GM21367 (cell line): ENCODE results near the gene NUP93.
A peak's percentile ranks its signal among the peaks of the same experiment; 100 is the strongest.
"Not testable (repeated sequence)": the region's sequence is repeated elsewhere in the genome, so short reads cannot be mapped to it uniquely, and the experiment has no call there.

Experiments used
- ATAC-seq: cut with Tn5 transposase; IDR thresholded peaks from one replicate; pipeline ENCODE4 v1.9.1; 2021; ENCODE audit not compliant: unreplicated experiment

NUP93 gene

DNA sequence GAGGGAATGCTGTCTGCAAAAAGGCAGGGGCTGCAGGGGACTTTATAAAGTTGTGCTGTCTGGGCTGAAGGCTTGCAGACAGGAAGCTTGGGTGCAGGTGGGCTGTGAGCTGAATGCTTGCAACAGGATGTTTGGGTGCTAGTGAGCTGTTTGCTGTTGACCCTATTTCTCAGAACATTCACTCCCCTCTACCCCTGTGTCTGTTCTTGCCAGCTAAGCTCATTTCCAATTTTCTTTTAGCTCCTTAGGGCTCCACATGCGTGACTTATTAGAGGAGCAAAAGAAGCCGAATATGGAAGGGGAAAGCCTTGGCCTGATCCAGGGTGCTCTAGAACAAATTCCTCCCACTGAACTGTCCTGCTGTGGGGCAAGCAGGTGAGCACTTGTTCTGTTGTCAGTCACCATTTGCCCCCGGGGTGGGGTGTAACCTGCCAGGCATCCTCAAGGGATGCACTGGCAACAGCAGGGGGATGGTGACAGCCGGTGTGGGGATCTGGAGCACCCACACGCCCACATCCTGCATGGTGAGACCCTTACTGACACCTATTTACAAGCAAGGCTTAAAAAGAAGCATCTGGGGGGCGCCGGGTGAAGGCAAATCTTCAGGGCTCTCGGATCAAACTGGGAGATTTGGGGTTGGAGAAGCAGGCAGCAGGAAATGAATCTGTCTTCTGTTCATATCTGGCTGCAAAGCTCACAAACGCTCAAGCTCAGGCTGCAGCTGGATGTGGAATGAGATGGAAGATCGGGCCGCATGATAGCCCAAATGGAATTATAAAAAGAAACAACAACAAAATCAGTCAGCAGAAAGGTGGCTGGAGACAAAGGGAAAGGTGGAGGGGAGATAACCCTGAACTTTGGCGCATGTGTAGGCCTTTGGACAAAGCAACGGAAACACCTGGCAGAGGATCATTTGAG is 21.1 kb upstream of the NUP93 start:
- ATAC-seq, result no peak

DNA sequence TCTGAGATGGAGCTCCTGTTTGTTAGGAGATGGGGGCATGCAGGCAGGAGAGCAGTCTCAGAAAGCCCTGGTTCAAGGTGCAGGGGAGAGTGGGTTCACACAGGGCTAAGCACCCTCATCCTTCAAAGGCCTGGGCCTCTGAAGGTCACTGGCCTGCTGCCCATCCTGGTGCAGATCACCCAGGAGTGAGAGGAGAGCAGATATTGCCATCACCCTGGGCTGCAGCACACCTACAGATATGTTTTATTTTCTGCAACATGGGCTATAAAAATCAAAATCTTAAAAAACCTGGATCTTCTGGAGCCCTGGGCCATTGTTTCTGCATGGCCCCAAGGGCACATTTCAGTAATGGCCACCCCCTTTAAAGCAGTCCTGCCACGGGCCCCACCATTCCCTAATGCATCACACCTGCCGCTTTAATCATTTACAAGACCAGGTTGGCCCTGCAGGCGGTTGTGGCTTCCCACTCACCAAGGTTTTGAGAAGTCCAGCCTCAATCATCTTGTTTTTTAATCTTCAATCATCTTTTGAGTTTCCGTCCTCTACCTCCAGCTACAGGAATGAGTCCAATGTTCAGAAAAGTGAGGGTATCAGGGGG is 20.4 kb upstream of the NUP93 start:
- no peak for ATAC-seq

DNA sequence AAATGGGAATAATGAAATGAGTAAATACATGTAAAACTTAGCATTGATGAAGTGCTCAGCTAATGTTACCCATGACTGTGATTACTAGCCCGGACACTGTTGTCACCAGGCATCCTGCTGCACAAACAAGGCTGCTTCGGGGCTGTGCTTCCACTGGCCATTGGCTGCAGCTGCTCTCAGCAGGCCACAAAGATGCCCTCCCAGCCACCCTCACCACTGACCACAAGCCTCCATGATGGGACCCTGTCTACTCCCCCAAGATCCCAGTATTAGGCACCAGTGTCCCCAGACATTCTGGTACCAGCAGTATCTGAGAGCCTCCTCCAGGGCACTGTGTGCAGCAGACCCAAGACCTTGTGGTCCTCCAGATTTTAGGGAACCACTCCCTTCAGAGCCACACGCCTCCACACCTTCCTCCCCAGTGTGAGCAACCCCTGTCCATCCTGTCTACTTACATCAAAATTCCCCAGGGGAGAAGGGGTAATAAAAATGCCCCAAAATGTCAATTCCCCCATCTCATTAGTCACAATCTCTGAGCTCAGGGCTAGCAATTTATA is 19.7 kb upstream of the NUP93 start:
- ATAC-seq, result no peak

DNA sequence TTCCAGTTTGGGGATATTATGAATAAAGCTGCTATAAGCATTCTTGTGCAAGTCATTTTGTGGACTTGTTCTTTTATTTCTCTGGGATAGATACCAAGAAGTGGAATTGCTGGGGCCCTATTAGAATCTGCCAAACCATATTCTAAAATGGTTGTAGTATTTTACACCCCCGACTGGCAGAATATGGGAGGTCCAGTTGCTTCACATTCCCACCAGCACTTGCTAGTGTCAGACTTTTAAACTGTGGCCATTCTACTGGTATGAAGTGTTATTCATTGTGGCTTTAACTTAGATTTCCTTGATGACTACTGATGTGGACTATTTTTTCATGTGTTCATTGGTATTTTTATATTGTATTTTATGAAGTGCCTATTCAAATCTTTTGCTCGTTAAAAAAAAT is 18.1 kb upstream of the NUP93 start:
- ATAC-seq, result no peak

DNA sequence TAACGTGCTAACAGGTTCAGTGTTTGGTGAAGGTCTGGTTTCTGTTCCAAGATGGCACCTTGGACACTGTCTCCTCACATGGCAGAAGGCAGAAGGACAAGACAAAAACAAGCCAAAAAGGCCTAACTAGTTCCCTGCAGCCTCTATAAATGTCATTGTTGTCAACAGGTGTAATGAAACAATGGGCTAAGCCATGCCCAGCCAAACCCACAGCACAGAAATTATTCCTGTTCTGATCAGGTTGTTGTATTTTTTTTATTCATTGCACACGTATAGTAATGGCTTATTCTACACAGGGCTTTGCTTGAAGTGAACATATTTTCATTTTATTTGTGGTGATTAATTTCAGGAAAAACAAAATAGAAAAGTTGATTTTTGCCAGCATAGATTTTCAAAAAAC is 16.1 kb upstream of the NUP93 start:
- no peak for ATAC-seq

DNA sequence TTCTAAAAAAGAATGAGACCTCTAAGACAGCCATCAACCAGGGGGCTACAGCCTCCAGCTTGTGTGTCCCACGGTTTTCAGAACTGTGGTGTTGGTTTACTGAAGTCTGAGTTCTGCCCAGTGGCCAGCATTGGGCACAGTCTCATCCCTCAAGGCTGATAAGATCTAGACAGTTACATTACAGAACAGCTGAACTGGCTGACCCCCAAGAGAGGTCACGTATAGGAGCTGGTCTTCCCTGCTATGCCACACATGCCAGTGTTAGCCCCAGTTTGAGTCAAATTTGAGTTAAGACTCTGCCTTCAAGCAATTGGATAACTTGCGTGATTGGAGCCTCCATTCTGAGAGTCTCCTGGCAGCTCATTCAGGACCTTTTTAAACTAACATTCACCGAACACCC is 14.8 kb upstream of the NUP93 start:
- ATAC-seq, result no peak

DNA sequence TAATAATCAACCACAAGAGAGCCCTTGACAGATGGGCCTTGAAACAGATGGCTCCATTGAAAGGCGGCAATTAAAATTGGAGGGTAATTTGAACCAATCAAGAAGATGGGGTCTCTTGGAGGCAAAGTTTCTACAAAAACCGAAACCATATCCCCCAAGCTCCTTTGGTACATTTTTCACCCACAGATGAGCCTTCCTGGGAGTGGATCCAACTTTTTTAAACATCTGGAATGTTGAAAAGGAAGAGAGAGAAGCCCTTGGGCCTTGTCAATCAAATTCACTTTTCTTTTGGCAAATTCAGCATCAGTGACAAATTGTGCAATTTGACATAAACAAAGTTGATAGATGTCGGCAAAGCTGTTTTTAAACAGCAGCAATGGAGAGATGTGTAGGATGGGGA is 13.2 kb upstream of the NUP93 start:
- no peak for ATAC-seq

DNA sequence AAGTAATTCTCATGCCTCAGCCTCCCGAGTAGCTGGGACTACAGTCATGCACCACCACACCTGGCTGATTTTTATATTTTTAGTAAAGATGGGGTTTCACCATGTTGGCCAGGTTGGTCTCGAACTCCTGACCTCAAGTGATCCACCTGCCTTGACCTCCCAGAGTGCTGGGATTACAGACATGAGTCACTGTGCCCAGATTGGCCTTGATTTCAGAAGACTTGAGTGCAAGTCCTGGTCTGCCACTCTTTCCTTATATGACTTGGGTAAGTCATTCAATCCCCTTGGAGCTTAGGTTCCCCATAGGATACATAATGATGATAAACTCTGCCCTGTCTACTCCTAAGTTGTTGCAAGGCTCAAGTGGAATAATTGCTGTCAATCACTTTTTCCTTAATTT is 12.4 kb upstream of the NUP93 start:
- not testable (repeated sequence) for ATAC-seq

DNA sequence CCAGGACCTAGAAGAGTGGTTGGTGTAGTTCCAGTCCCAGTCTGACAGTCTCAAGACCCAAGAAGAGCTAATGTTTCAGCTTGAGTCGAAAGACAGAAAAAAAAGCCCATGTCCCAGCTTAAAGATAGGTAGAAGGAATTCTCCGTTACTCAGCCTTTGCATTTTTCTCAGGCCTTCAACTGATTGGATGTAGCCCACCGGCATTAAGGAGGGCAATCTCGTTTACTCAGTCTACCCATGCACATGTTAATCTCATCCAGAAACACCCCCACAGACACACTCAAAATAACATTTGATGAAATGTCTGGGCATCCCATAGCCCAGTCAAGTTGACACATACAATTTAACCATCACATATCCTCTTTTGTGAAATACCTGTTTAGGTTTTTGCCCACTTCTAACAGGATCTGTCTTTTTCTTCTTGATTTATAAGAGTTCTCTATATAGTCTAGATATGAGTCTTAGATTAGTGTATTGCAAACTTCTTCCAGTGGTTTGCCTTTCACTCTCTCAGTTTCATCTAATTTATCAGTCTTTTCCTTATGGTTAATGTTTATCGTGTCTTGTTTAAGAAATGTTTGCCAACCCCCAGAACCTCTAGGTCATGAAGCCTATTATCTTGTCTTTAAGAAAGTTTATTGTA is 7.6 kb upstream of the NUP93 start:
- ATAC-seq, result no peak

DNA sequence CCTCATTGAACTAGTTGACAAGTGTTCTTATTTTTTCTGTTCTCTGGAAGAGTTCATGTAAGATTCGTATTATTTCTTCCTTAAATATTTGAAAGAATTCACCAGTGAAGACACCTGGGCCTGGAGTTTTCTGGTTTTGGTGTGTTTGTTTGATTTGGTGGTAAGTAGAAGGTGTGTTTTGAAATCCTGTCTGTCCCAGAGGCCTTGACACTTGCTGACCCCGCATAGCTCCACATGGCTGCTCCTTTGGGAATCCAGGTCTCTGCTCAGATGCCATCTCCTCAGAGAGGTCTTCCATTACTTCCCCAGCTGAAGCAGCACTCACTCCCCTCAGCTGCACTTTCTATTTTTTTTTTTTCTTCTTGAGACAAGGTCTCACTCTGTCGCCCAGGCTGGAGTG is 5.7 kb upstream of the NUP93 start:
- no peak for ATAC-seq

DNA sequence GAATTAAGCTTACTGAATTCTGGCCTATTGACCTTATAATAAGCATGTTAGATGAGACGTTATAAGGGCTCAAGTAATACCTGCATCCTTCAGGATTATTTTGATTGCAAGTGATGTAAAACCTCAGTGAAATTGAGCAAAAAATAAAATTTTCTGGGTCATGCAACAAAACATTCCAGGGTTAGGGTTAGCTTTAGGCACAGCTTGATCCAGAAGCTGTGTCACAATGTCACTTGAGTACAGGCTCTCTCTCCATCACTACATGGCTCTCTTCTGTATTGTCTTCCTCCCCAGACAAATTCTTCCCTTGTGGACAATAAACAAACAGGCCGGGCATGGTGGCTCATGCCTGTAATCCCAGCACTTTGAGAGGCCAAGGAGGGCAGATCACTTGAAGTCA is 3.6 kb upstream of the NUP93 start:
- ATAC-seq, result no peak

DNA sequence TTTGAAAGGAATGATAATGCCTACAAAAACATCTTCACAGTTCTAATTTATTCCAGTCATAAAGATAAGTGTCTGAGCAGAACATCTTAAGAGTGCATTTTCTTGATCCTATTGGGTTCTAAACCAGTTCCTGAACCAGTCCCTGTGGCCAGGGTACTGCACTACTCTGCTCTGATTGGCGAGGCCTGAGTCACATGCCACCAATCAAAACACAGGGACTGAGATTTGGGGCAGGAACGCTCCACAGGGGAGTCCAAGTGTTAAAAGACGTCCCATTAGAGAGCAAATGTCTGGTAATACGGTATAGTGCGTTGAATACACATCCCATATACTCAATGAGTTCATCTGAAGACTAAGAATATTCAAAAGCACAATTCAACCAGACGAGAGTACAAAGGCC is 3.0 kb upstream of the NUP93 start:
- ATAC-seq, result no peak

DNA sequence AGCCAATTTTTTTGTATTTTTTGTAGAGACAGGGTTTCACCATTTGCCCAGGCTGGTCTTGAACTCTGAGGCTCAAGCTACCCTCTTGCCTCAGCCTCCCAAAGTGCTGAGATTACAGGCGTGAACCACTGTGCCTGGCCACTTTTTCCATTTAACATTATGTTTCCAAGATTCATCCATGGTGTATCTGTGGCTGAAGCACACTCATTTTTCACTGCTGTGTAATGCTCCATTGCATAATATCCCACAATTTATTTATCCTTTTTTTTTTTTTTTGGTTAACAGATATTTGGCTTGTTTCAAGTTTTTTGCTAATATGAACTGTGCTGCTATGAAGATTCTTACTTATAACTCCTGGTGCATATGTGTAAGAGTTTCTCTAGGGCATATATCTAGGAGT is 1.9 kb upstream of the NUP93 start:
- no peak for ATAC-seq

DNA sequence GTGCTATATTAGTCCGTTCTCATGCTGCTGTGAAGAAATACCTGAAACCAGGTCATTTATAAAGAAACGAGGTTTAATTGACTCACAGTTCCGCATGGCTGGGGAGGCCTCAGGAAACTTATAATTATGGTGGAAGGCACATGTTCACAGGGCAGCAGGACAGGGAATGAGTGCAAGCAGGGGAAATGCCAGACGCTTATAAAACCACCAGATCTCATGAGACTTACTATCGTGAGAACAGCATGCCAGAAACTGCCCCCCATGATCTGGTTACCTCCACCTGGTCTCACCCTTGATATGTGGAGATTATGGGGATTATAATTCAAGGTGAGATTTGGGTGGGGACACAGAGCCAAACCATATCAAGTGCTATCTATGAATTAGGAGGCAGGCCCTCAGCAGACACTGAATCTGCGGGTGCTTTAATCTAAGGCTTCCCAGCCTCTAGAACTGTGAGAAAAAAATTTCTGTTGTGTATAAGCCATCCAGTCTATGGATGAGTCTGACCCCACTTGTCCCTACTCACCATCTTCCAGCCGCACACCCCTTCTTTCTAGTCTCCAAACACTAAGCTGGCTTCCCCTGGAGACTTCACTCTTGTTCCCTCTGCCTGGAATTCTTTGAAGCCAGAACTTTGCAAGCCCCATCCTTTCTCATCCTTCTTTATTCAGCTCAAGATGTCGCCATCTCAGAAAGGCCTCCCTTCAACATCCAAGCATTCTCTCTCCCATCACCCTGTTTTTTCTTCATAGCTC is 772 bp upstream of the NUP93 start:
- ATAC-seq, result no peak

DNA sequence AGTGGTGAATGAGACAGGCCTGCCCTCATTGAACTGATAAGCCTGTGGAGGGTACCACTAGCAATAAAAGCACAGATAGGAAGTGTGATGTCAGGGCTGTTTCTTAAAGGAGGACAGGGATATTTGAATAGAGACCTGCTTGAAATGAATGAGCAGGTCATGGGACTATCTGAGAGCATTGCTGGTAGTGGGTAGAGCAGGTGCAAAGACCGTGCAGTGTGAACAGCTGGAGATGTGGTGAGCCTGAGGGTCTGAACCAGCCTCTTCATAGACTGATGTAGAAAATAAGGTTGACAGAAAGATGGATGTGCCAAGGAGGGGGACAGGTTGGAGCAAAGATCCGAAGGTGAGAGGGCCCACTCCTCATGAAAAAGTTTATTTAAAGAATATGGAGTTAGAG is 2.4 kb downstream of the NUP93 start:
- ATAC-seq, result peak; percentile 34

DNA sequence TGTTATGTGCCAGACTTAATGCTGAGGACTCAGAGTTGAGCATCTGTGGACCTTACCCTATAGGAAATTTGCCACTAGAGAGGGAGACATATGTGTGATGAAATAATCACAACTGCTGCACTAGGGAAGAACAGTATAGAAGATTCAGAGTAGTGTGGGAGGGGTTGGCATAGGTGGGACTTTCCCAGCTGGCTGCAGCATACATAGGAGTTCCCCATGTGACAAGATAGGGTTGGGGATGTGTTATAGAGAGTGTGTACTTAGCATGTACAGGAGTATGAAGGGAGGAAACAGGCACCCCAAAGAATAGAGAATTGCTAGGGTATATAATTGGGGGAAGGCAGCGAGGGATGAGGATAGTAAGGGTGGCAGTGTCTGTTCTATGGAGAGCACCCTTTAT is 2.9 kb downstream of the NUP93 start:
- ATAC-seq, result no peak

DNA sequence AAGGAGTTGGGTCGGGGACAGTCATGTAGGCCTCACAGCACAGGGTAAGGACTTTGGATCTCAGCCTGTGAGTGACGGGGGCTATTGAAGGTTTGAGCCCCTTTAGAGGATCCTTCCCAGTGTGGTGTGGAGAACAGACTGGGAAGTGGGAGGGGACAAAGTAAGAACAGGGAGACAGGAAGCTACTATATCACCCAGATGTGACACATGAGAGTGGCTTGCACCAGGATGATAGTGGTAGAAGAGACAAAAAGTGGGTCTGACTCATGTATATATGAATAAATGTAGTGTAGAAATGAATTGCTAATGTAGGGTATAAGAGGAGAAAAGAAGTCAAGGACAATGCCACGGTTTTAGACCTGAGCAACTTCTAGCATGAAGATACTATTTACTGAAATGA is 4.5 kb downstream of the NUP93 start:
- no peak for ATAC-seq

DNA sequence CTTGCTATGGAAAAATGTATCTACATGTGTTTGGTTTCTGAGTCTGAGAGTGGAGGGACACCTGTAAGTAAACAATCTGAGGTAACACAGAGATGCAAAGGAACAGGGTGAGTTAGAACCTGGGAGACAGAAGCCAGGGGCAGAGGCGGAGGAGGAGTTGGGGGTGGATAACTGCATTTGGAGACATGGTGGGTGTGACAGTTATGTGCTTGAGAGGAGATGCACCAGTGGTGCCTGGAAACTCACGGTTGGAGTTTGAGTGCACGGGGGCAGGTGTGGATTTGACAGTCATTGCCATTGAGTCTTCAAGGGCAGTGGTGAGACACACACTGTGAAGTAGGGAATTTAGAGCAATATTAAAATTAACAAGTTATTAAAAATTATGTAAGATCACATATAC is 6.5 kb downstream of the NUP93 start:
- no peak for ATAC-seq

DNA sequence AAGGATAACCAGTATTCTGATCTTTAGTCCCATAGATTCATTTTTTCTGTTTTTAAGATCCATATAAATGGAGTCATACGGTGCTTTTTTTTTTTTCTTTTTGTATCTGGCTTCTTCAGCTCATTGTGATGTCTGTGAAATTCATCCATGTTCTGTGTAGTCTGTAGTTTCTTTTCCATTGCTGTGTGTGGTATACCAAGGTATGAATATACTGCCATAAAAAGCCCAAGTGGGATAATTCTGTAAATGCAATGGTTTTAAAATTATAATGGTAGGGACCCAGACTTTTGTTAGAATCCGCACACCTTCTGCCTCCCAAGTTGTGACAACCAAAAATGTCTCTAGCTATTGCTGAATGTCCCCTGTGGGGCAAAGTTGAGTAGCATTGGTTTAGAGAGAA is 7.6 kb downstream of the NUP93 start:
- no peak for ATAC-seq

DNA sequence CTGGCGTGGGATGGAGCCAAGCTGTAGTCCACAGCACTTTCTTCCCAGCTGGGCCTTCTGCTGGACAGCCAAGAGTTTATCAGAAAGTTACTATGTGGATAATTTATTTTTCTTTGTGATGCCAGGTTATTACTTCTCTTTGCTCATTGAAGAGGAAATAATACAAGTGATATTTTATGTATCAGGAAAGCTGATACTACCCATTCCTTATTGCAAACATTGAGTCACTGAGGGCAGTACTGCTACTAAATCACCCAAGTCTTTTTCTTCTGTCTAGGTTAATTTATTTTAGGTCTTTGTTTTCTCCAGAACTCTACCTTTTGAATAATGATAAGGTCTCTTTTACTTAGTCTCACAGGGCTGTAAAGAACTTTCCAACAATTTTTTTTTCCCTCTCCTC is 8.3 kb downstream of the NUP93 start:
- ATAC-seq, result no peak

DNA sequence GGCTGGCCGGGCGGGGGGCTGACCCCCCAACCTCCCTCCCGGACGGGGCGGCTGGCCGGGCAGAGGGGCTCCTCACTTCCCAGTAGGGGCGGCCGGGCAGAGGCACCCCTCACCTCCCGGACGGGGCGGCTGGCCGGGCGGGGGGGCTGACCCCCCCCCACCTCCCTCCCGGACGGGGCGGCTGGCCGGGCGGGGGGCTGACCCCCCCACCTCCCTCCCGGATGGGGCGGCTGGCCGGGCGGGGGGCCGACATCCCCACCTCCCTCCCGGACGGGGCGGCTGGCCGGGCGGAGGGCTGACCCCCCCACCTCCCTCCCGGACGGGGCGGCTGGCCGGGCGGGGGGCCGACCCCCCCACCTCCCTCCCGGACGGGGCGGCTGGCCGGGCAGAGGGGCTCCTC is 9.4 kb downstream of the NUP93 start:
- not testable (repeated sequence) for ATAC-seq
